ENCODE results near the gene C7orf33. TPM values are rescaled to one million over a fixed set of nuclear protein-coding genes. Genes with fewer than 3 reads are reported as not detected.

The C7orf33 gene
- total RNA-seq, 1 experiment from 2014 or later: not detected

GRCh38 chr7:148585399-148585798, 5.2 kb upstream of the C7orf33 start:
- Histone ChIP-seq H3K27ac (ENCODE audit: insufficient read length, low read depth, low read length) (no peak overlapping the region), H3K56ac (ENCODE audit: insufficient read length, low read depth, low read length) (no peak overlapping the region), H2AFZ (ENCODE audit: low read length) (no peak overlapping the region), H2BK15ac (ENCODE audit: low read depth, low read length) (no peak overlapping the region), H3K27me3 (ENCODE audit: insufficient read depth, low read length) (no peaks in the 10 kb centered on the region), H2BK5ac (ENCODE audit: insufficient read length, low read length) (no peak overlapping the region), H3K79me2 (ENCODE audit: insufficient read depth, low read length) (0 out of 2 replicates have a peak, but pooled peaks cover 1% of the 10 kb centered on the region), H2AK5ac (ENCODE audit: insufficient read length, low read length) (no peak overlapping the region), H2BK120ac (ENCODE audit: low read depth, low read length, poor library complexity, severe bottlenecking) (no peak overlapping the region), H4K8ac (replicated peaks; ENCODE audit: insufficient read length, low read depth, low read length) (no peak overlapping the region), H2BK12ac (ENCODE audit: insufficient read length, low read depth, low read length) (no peak overlapping the region), H4K5ac (ENCODE audit: insufficient read length, low read depth, low read length) (no peak overlapping the region), H3K14ac (ENCODE audit: insufficient read depth, low read length) (no peak overlapping the region), H3K79me1 (ENCODE audit: insufficient read depth, low read depth, low read length, poor library complexity, severe bottlenecking) (no peaks in the 10 kb centered on the region), H3K4me2 (ENCODE audit: insufficient read depth, insufficient read length, low read length) (no peak overlapping the region), H3K23ac (ENCODE audit: insufficient read length, low read depth, low read length) (no peak overlapping the region), H3T11ph (ENCODE audit: low read length) (no peak overlapping the region), H3K4me1 (ENCODE audit: insufficient read depth, low read length) (peaks cover 5% of the 10 kb centered on the region; the same call in 1 of the 2 replicates), H4K91ac (ENCODE audit: insufficient read length, low read depth, low read length) (no peak overlapping the region), H2BK20ac (ENCODE audit: low read depth, low read length, poor library complexity, severe bottlenecking) (no peak overlapping the region), H3K18ac (ENCODE audit: insufficient read length, low read depth, low read length) (no peak overlapping the region), H3K23me2 (ENCODE audit: insufficient read length, low read depth, low read length, poor library complexity, severe bottlenecking) (no peaks in the 10 kb centered on the region), H3K9ac (ENCODE audit: extremely low read depth, insufficient read length, low read length) (no peak overlapping the region), H3K4ac (ENCODE audit: low read depth, low read length) (no peak overlapping the region), H4K20me1 (ENCODE audit: control insufficient read depth, insufficient read depth, insufficient read length) (no peaks in the 10 kb centered on the region), H3K9me3 (ENCODE audit: control insufficient read depth, low read depth, low read length) (no peaks in the 10 kb centered on the region)
- Mint-ChIP-seq H3K9me3 (no peaks in the 10 kb centered on the region), H3K36me3 (ENCODE audit: insufficient read depth in 1 of 3, low read depth in 3 of 3) (no peaks in the 10 kb centered on the region), H3K27ac (no peak overlapping the region), H3K4me1 (peaks cover 30 to 31% of the 10 kb centered on the region in 2 experiments), H3K4me3 (no peak overlapping the region), H3K27me3 (ENCODE audit: low read depth) (peaks cover 4% of the 10 kb centered on the region)
- WGBS (ENCODE audit: extremely low coverage, insufficient read length, low lambda C conversion rate): no CpG with 5 or more reads among the region's 7 CpGs
- no peak for TF ChIP-seq CTCF (conservative IDR thresholded peaks at IDR 0.05)
- DNase-seq: no peak

Measured in H9 (cell line).